NCI-H2227 treated with DMSO at 0.1 percent for 48 hours (cell line): Measurements from ENCODE around the gene CRLF3.
"Not testable (repeated sequence)": the region's sequence is repeated elsewhere in the genome, so short reads cannot be mapped to it uniquely, and the experiment has no call there.

Experiments
- DNase-seq: peaks from one replicate; lab custom pipeline; 2025; lab: John Stamatoyannopoulos, UW

CRLF3 gene

GRCh38 chr17:30814860-30815259 lies 9.6 kb downstream of the CRLF3 start:
- not testable (repeated sequence) for DNase-seq

- DNase-seq, result not testable (repeated sequence)
These were observed 10.3 kb downstream of the CRLF3 start for GRCh38 chr17:30814236-30814635.

- DNase-seq, result no peak
These were observed 12.0 kb downstream of the CRLF3 start for GRCh38 chr17:30812218-30813177.

- DNase-seq, result no peak
These were observed 14.6 kb downstream of the CRLF3 start for GRCh38 chr17:30809867-30810266.

GRCh38 chr17:30808785-30809286 lies 15.7 kb downstream of the CRLF3 start:
- DNase-seq, result no peak

- no peak for DNase-seq
These were observed 16.6 kb downstream of the CRLF3 start for GRCh38 chr17:30807896-30808295.

GRCh38 chr17:30805944-30806456 lies 18.5 kb downstream of the CRLF3 start:
- no peak for DNase-seq

GRCh38 chr17:30801671-30802070 lies 22.8 kb downstream of the CRLF3 start:
- DNase-seq, result no peak

- DNase-seq, result no peak
These were observed 28.5 kb downstream of the CRLF3 start for GRCh38 chr17:30796016-30796415.

- DNase-seq, result no peak
These were observed 30.1 kb downstream of the CRLF3 start for GRCh38 chr17:30794372-30794771.

GRCh38 chr17:30793282-30793977 lies 31.1 kb downstream of the CRLF3 start:
- no peak for DNase-seq

GRCh38 chr17:30790279-30790678 lies 34.2 kb downstream of the CRLF3 start:
- DNase-seq, result no peak

GRCh38 chr17:30788918-30789317 lies 35.6 kb downstream of the CRLF3 start:
- no peak for DNase-seq

- no peak for DNase-seq
These were observed 42.3 kb downstream of the CRLF3 start for GRCh38 chr17:30782206-30782605.

- no peak for DNase-seq
These were observed 44.1 kb downstream of the CRLF3 start for GRCh38 chr17:30780343-30780742.

GRCh38 chr17:30768771-30769170 lies 55.7 kb downstream of the CRLF3 start:
- DNase-seq, result not testable (repeated sequence)

- not testable (repeated sequence) for DNase-seq
These were observed 56.7 kb downstream of the CRLF3 start for GRCh38 chr17:30767641-30768404.

GRCh38 chr17:30761060-30761459 lies 63.4 kb downstream of the CRLF3 start:
- no peak for DNase-seq

GRCh38 chr17:30753291-30753690 lies 71.2 kb downstream of the CRLF3 start:
- DNase-seq, result not testable (repeated sequence)

- DNase-seq, result not testable (repeated sequence)
These were observed 73.5 kb downstream of the CRLF3 start for GRCh38 chr17:30750982-30751381.

GRCh38 chr17:30747621-30748020 lies 76.9 kb downstream of the CRLF3 start:
- DNase-seq, result not testable (repeated sequence)

GRCh38 chr17:30742669-30743068 lies 81.8 kb downstream of the CRLF3 start:
- DNase-seq, result not testable (repeated sequence)
